Activated CD4-positive, alpha-beta T cell treated with anti-CD3 and anti-CD28 coated beads for 24 hours (primary cell): ENCODE results near the gene SEBOX.
"Not testable (repeated sequence)": the region's sequence is repeated elsewhere in the genome, so short reads cannot be mapped to it uniquely, and the experiment has no call there.

Experiments used
- DNase-seq, 2 donors: peaks; one replicate each; pipeline ENCODE4 v3.0.0-alpha.2; 2020; ENCODE audit warnings: low read depth in 2 of 2

The SEBOX gene

GRCh38 chr17:28340374-28340773, 24.6 kb downstream of the SEBOX start:
- DNase-seq = no peak

- DNase-seq = no peak
Measured at GRCh38 chr17:28339431-28339830, 25.6 kb downstream of the SEBOX start.

GRCh38 chr17:28338769-28339212, 26.2 kb downstream of the SEBOX start:
- DNase-seq = not testable (repeated sequence)

GRCh38 chr17:28338056-28338768, 26.8 kb downstream of the SEBOX start:
- DNase-seq = no peak

GRCh38 chr17:28335959-28336871, 28.8 kb downstream of the SEBOX start:
- DNase-seq = no peak

- DNase-seq = peak; percentile 90 to 92
Measured at GRCh38 chr17:28335201-28335958, 29.6 kb downstream of the SEBOX start, which contains the start of the genes IFT20 and TNFAIP1. IFT20 (minus strand) TSS chr17:28335472; CDS start chr17:28331985, 3,487 bp downstream. TNFAIP1 (plus strand) TSS chr17:28335761; CDS start chr17:28339522, 3,761 bp downstream.

GRCh38 chr17:28334666-28335200, 30.3 kb downstream of the SEBOX start:
- DNase-seq = no peak

GRCh38 chr17:28334171-28334570, 30.8 kb downstream of the SEBOX start:
- DNase-seq = no peak

- DNase-seq = no peak
Measured at GRCh38 chr17:28333083-28333746, 31.8 kb downstream of the SEBOX start.

GRCh38 chr17:28331891-28332420, 33.0 kb downstream of the SEBOX start:
- DNase-seq = no peak

GRCh38 chr17:28330671-28331070, 34.3 kb downstream of the SEBOX start:
- DNase-seq = no peak

GRCh38 chr17:28328325-28328724, 36.7 kb downstream of the SEBOX start:
- DNase-seq = no peak

GRCh38 chr17:28327709-28328108, 37.3 kb downstream of the SEBOX start:
- DNase-seq = no peak

GRCh38 chr17:28327031-28327607, 37.9 kb downstream of the SEBOX start:
- no peak for DNase-seq

GRCh38 chr17:28326114-28326513, 38.9 kb downstream of the SEBOX start:
- no peak for DNase-seq

- DNase-seq = no peak
Measured at GRCh38 chr17:28325211-28325610, 39.8 kb downstream of the SEBOX start.

GRCh38 chr17:28324781-28325180, 40.2 kb downstream of the SEBOX start:
- no peak for DNase-seq

- DNase-seq = no peak
Measured at GRCh38 chr17:28324267-28324745, 40.7 kb downstream of the SEBOX start.

GRCh38 chr17:28320215-28321061, 44.6 kb downstream of the SEBOX start:
- DNase-seq = no peak
